HUES6 (cell line): Measurements from ENCODE around the gene PPP2R2D.
"Not testable (repeated sequence)": the region's sequence is repeated elsewhere in the genome, so short reads cannot be mapped to it uniquely, and the experiment has no call there.

Source experiments
- H3K27ac ChIP-seq: 2 replicates; pipeline ENCODE4 v1.7.0; 2013; ENCODE audit warnings: low read depth, mild to moderate bottlenecking, low read length, inconsistent platforms
- H3K27me3 ChIP-seq: 2 replicates; pipeline ENCODE4 v1.6.1; 2013; ENCODE audit warnings: low read length; ENCODE audit not compliant: control insufficient read depth, insufficient read depth
- H3K36me3 ChIP-seq: 2 replicates; pipeline ENCODE4 v1.6.1; 2013; ENCODE audit warnings: low read length; ENCODE audit not compliant: control insufficient read depth, insufficient read depth
- H3K4me1 ChIP-seq: 2 replicates; pipeline ENCODE4 v1.6.1; 2013; ENCODE audit warnings: low read length; ENCODE audit not compliant: control insufficient read depth, insufficient read depth
- H3K4me3 ChIP-seq: 2 replicates; pipeline ENCODE4 v1.5.1; 2013; ENCODE audit warnings: low read depth, low read length
- H3K9ac ChIP-seq: one replicate; pipeline ENCODE4 v1.6.1; 2013; ENCODE audit warnings: mild to moderate bottlenecking, low read length
- H3K9me3 ChIP-seq: 2 replicates; pipeline ENCODE4 v1.6.1; 2013; ENCODE audit warnings: low read depth, low read length; ENCODE audit not compliant: control insufficient read depth, insufficient read depth

Gene PPP2R2D

GRCh38 chr10:131980321-131980720, 79.5 kb downstream of the PPP2R2D start:
- Histone ChIP-seq H3K27ac (no peak overlapping the region), H3K36me3 (peaks cover 18% of the 10 kb centered on the region), H3K9ac (peak overlapping the region; percentile 49), H3K4me1 (peaks cover 26% of the 10 kb centered on the region), H3K9me3 (peaks cover 10% of the 10 kb centered on the region), H3K4me3 (peak overlapping the region; percentile 84), H3K27me3 (peaks cover 22% of the 10 kb centered on the region)

- H3K27ac ChIP-seq = peak overlapping the region; percentile 40; the same call in 1 of the 2 replicates
- peaks cover 22% of the 10 kb centered on the region for H3K27me3 ChIP-seq
- peak overlapping the region; percentile 83 for H3K9ac ChIP-seq
- H3K4me1 ChIP-seq = peaks cover 26% of the 10 kb centered on the region
- peaks cover 13% of the 10 kb centered on the region for H3K36me3 ChIP-seq
- H3K4me3 ChIP-seq = peak overlapping the region; percentile 84
- H3K9me3 ChIP-seq = peaks cover 14% of the 10 kb centered on the region
Measured at GRCh38 chr10:131980761-131981428, 80.1 kb downstream of the PPP2R2D start.

GRCh38 chr10:131981429-131982184, 80.8 kb downstream of the PPP2R2D start, which contains the start of gene BNIP3:
Gene BNIP3, minus strand, starts transcription at chr10:131981923. Its CDS starts 117 bp downstream, at chr10:131981806.
- H3K27ac ChIP-seq = peak within 1 kb of the TSS; percentile 40; the same call in 1 of the 2 replicates
- H3K36me3 ChIP-seq = peaks cover 10% of the 10 kb centered on the region
- H3K9ac ChIP-seq = peak within 1 kb of the TSS; percentile 83
- peak within 1 kb of the TSS; percentile 84 for H3K4me3 ChIP-seq
- H3K27me3 ChIP-seq = peaks cover 22% of the 10 kb centered on the region
- H3K9me3 ChIP-seq = peaks cover 19% of the 10 kb centered on the region
- H3K4me1 ChIP-seq = peaks cover 26% of the 10 kb centered on the region

- H3K4me3 ChIP-seq = peak overlapping the region; percentile 60
- no peak overlapping the region for H3K27ac ChIP-seq
Measured at GRCh38 chr10:131982185-131982756, 81.5 kb downstream of the PPP2R2D start.

GRCh38 chr10:131982796-131983195, 82.0 kb downstream of the PPP2R2D start:
- Histone ChIP-seq H3K4me3 (peak overlapping the region; percentile 60), H3K27ac (no peak overlapping the region), H3K9ac (no peak overlapping the region), H3K36me3 (peaks cover 2% of the 10 kb centered on the region; the same call in 1 of the 2 replicates), H3K4me1 (peaks cover 20% of the 10 kb centered on the region), H3K27me3 (peaks cover 22% of the 10 kb centered on the region), H3K9me3 (peaks cover 22% of the 10 kb centered on the region)

More at GRCh38 chr10:131982185-131982756, 81.5 kb downstream of the PPP2R2D start:
- H3K9me3 ChIP-seq = peaks cover 22% of the 10 kb centered on the region
- peaks cover 22% of the 10 kb centered on the region for H3K27me3 ChIP-seq
- peaks cover 7% of the 10 kb centered on the region for H3K36me3 ChIP-seq
- H3K4me1 ChIP-seq = peaks cover 24% of the 10 kb centered on the region
- peak overlapping the region; percentile 40 for H3K9ac ChIP-seq

- no peak overlapping the region for H3K27ac ChIP-seq
Measured at GRCh38 chr10:131983780-131984179, 83.0 kb downstream of the PPP2R2D start.

GRCh38 chr10:131986851-131987250, 86.0 kb downstream of the PPP2R2D start:
- not testable (repeated sequence) for H3K27ac ChIP-seq, H3K36me3 ChIP-seq, H3K4me1 ChIP-seq, H3K9ac ChIP-seq, H3K4me3 ChIP-seq
- Histone ChIP-seq H3K27me3 (peaks cover 22% of the 10 kb centered on the region), H3K9me3 (peaks cover 24% of the 10 kb centered on the region)

More at GRCh38 chr10:131983780-131984179, 83.0 kb downstream of the PPP2R2D start:
- peaks cover 10% of the 10 kb centered on the region for H3K4me1 ChIP-seq
- peaks cover 24% of the 10 kb centered on the region for H3K9me3 ChIP-seq
- peaks cover 22% of the 10 kb centered on the region for H3K27me3 ChIP-seq
- H3K4me3 ChIP-seq = no peak overlapping the region
- no peak overlapping the region for H3K9ac ChIP-seq
- H3K36me3 ChIP-seq = no peaks in the 10 kb centered on the region

GRCh38 chr10:131987301-131987700, 86.5 kb downstream of the PPP2R2D start:
- H3K4me1 ChIP-seq = not testable (repeated sequence)
- H3K27me3 ChIP-seq = peaks cover 19% of the 10 kb centered on the region

GRCh38 chr10:131987786-131988185, 87.0 kb downstream of the PPP2R2D start:
- H3K9ac ChIP-seq, H3K36me3 ChIP-seq, H3K27ac ChIP-seq, H3K4me1 ChIP-seq, H3K4me3 ChIP-seq: not testable (repeated sequence)
- H3K9me3 ChIP-seq = peaks cover 24% of the 10 kb centered on the region
- peaks cover 14% of the 10 kb centered on the region for H3K27me3 ChIP-seq

More at GRCh38 chr10:131987301-131987700, 86.5 kb downstream of the PPP2R2D start:
- not testable (repeated sequence) for H3K27ac ChIP-seq, H3K4me3 ChIP-seq, H3K9ac ChIP-seq, H3K36me3 ChIP-seq
- peaks cover 24% of the 10 kb centered on the region for H3K9me3 ChIP-seq

GRCh38 chr10:131991726-131992125, 90.9 kb downstream of the PPP2R2D start:
- Histone ChIP-seq H3K36me3 (no peaks in the 10 kb centered on the region), H3K27me3 (no peaks in the 10 kb centered on the region), H3K9ac (no peak overlapping the region), H3K4me3 (no peak overlapping the region), H3K9me3 (peaks cover 5% of the 10 kb centered on the region; the same call in 1 of the 2 replicates), H3K27ac (no peak overlapping the region), H3K4me1 (peaks cover 10% of the 10 kb centered on the region; the same call in 1 of the 2 replicates)
